AG04449 (cell line): ENCODE data around the gene REC114.
"Not testable (repeated sequence)": the region's sequence is repeated elsewhere in the genome, so short reads cannot be mapped to it uniquely, and the experiment has no call there.

ENCODE experiments used
- CTCF ChIA-PET: fragments of 350-600 bp; formaldehyde crosslinking; extraction: SDS; loops from one replicate; lab custom pipeline; 2021; ENCODE audit warnings: antibody characterized with exemption; lab: Yijun Ruan, JAX
- POLR2A ChIA-PET: fragments of 400-600, 350-600 bp; formaldehyde crosslinking; extraction: SDS; loops from one replicate; lab custom pipeline; 2020; ENCODE audit warnings: antibody characterized with exemption, inconsistent platforms; lab: Yijun Ruan, JAX
- DNase-seq: peaks from one replicate; pipeline ENCODE4 v3.0.0-alpha.2; 2010; ENCODE audit warnings: low read depth, low spot score
- H3K4me3 ChIP-seq: 2 replicates; pipeline ENCODE4 v1.5.1; 2011; ENCODE audit warnings: low read depth, mild to moderate bottlenecking, control low read depth, low read length
- CTCF ChIP-seq: IDR thresholded peaks from one replicate; pipeline ENCODE4 v1.5.1; 2011; ENCODE audit warnings: mild to moderate bottlenecking, moderate library complexity, low read length, control low read depth, inconsistent platforms; ENCODE audit not compliant: insufficient read depth; ENCODE audit errors: missing control alignments

REC114 gene

DNA sequence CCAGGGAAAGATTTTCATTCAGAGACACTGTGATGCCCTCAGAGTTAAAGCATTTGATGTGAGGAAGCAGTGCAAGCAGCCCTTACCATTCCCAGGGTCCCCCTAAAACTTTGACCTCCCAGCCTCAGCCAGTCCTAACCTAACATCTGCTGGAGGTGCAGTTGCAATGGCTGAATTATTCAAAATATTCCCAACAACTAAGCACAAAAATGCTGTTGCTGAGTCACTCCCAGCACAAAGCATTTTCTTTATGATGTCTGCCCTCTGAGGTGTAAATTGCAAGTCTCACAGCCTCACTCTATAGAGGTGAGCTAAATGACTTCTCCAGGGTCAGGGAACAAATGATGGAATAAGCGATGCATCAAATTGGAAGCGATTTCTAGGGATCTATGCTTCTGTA is 6.4 kb upstream of the REC114 start:
- POLR2A ChIA-PET: no interaction called here
- no peak overlapping the region for H3K4me3 ChIP-seq
- no peak for TF ChIP-seq CTCF
- no peak for DNase-seq
- CTCF ChIA-PET: no interaction called here

DNA sequence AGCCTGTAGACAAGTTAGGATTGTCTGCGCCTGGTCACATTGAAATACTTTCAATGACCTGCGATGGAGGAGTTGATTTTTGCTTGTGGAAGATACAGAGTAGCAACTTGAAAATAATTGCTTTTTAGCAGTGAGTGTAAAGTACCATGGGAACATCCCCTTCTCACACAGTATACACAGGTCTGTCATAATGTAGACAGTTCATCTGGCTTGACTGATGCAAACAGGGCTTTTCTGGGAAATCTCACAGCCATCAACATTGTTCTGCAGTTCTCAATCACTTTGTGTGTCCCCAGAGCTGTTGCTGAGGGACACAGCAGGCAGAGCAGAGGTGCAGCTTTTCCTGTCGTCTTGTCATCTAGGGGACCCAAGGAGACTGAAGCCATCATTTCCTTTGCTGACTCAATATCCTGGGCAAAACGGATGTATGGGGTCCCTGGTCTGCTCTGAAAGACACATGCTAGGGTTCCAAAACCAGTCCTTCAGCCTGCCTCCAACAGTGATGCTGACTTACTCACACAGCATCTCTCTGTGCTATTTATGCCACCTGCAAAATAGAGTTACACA is 5.3 kb upstream of the REC114 start:
- TF ChIP-seq CTCF: no peak
- no peak for DNase-seq
- POLR2A ChIA-PET: no interaction called here
- H3K4me3 ChIP-seq: no peak overlapping the region
- CTCF ChIA-PET: no interaction called here

DNA sequence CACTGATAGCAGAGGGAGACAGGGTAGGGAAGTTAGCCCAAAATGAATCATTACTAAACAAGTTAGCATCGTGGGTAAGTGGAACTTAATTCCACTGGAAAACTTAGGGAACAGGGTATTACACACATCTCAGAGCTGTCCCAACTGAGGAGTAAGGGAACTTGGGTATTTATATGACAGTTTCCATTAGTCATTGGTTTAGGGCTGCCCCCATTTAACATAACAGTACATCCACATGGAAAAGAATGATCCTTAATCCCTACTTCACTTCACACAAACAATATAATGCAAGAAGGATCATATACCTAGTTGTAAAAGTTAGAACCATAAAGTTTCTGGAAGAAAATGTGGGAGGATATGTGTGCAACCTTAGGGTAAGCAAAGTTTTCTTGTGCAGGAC is 4.3 kb upstream of the REC114 start:
- H3K4me3 ChIP-seq: no peak overlapping the region
- no peak for TF ChIP-seq CTCF
- DNase-seq: no peak
- CTCF ChIA-PET: no interaction called here
- POLR2A ChIA-PET: no interaction called here

- TF ChIP-seq CTCF: no peak
- CTCF ChIA-PET: no interaction called here
- H3K4me3 ChIP-seq: no peak overlapping the region
- POLR2A ChIA-PET: no interaction called here
- DNase-seq: no peak
Observed at GRCh38 chr15:73440571-73440970, 2.4 kb upstream of the REC114 start.

DNA sequence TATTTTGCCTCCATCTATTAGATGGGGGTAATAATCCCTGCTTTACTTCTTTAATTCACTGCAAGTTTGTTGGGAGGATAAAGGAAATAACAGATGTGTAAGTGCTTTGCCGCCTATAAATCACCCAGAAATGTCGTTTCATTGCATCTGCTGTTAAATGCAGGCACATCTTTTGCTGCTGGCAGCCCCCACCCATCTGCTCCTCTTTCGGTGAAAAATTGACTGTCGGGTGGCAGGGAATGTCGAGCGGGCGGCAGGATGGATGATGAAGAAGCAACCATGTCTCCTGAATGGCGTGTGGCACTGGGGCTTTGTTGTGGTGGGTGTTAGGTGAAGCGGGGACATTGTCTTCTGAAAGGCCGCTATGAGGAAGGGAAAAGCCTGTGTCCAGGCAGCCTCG is 543 bp upstream of the REC114 start:
- no peak for TF ChIP-seq CTCF
- POLR2A ChIA-PET: no interaction called here

GRCh38 chr15:73447471-73447870 is 4.5 kb downstream of the REC114 start:
- POLR2A ChIA-PET, CTCF ChIA-PET, H3K4me3 ChIP-seq, DNase-seq: not testable (repeated sequence)

More for the DNA sequence above, 543 bp upstream of the REC114 start:
- no peak for DNase-seq
- CTCF ChIA-PET: no interaction called here
- no peak overlapping the region for H3K4me3 ChIP-seq

- POLR2A ChIA-PET, DNase-seq, CTCF ChIA-PET, H3K4me3 ChIP-seq: not testable (repeated sequence)
Observed at GRCh38 chr15:73448158-73448758, 5.3 kb downstream of the REC114 start.

GRCh38 chr15:73449980-73450379 is 7.0 kb downstream of the REC114 start:
- CTCF ChIA-PET, POLR2A ChIA-PET, H3K4me3 ChIP-seq, DNase-seq: not testable (repeated sequence)
